ENCODE data around the gene MRPS5.

Gene MRPS5

GRCh38 chr2:95063086-95063958 is 58.3 kb downstream of the MRPS5 start:
- Histone ChIP-seq H3K27me3 (ENCODE audit: insufficient read depth, poor library complexity, severe bottlenecking) (no peaks in the 10 kb centered on the region), H3K4me3 (replicated peaks; ENCODE audit: insufficient read depth, low read length) (no peak overlapping the region), H3K27ac (replicated peaks) (no peak overlapping the region)
- no peak for TF ChIP-seq REST (IDR thresholded peaks at IDR 0.05; ENCODE audit: insufficient replicate concordance, low read depth)
- no peak for TF ChIP-seq CTCF (IDR thresholded peaks at IDR 0.05; ENCODE audit: insufficient read depth, low read length)
- TF ChIP-seq POLR2AphosphoS5 (IDR thresholded peaks at IDR 0.05; ENCODE audit: low read depth) = no peak
- no peak for TF ChIP-seq SPI1 (IDR thresholded peaks at IDR 0.05; ENCODE audit: borderline replicate concordance, low read depth)
- DNase-seq (ENCODE audit: low read depth in 1 of 2, low spot score in 1 of 2) = no peak

- DNase-seq (ENCODE audit: low read depth in 1 of 2, low spot score in 1 of 2) = no peak
Measured at GRCh38 chr2:95062242-95063085, 59.1 kb downstream of the MRPS5 start.

More at GRCh38 chr2:95062242-95063085, 59.1 kb downstream of the MRPS5 start:
- H3K27ac ChIP-seq (replicated peaks) = no peak overlapping the region
- TF ChIP-seq REST (IDR thresholded peaks at IDR 0.05; ENCODE audit: insufficient replicate concordance, low read depth) = no peak
- no peak for TF ChIP-seq CTCF (IDR thresholded peaks at IDR 0.05; ENCODE audit: insufficient read depth, low read length)
- no peak for TF ChIP-seq SPI1 (IDR thresholded peaks at IDR 0.05; ENCODE audit: borderline replicate concordance, low read depth)
- no peak for TF ChIP-seq GABPA (IDR thresholded peaks at IDR 0.05; ENCODE audit: low read depth)
- no peak for TF ChIP-seq POLR2AphosphoS5 (IDR thresholded peaks at IDR 0.05; ENCODE audit: low read depth)
- no peak overlapping the region for H3K4me3 ChIP-seq (replicated peaks; ENCODE audit: insufficient read depth, low read length)
- no peaks in the 10 kb centered on the region for H3K27me3 ChIP-seq (ENCODE audit: insufficient read depth, poor library complexity, severe bottlenecking)

All from HL-60 (cell line).